ENCODE measurements around the gene FZD10. TPM values are rescaled to one million over a fixed set of nuclear protein-coding genes. Genes with fewer than 3 reads are reported as not detected.

Gene FZD10
- polyA plus RNA-seq, 1 donor (not counting 4 experiments of a cell fraction or from before 2014, with no cell fraction given) = 0.55 TPM

GRCh38 chr12:130145731-130146130 is 16.5 kb upstream of the FZD10 start:
- FAIRE-seq (no peak), DNase-seq (ENCODE audit: low read depth, low spot score) (no peak)
- Histone ChIP-seq H3K4me2 (ENCODE audit: control insufficient read depth, extremely low read depth, insufficient read depth, low read depth, low read length) (no peak overlapping the region), H3K9me3 (ENCODE audit: control insufficient read depth, low read depth, low read length) (no peaks in the 10 kb centered on the region), H3K36me3 (ENCODE audit: control insufficient read depth in 2 of 2, extremely low read depth in 1 of 2, insufficient read depth in 2 of 2, low read length in 2 of 2) (no peaks in the 10 kb centered on the region), H3K9me1 (ENCODE audit: control insufficient read depth, extremely low read depth, insufficient read depth, low read length) (no peaks in the 10 kb centered on the region), H3K4me3 (ENCODE audit: control insufficient read depth in 2 of 3, extremely low read depth in 1 of 3, insufficient read depth in 2 of 3, low read depth in 1 of 3, low read length in 3 of 3) (no peak overlapping the region), H3K4me1 (ENCODE audit: control insufficient read depth, extremely low read depth, insufficient read depth, low read length) (peaks cover 13% of the 10 kb centered on the region), H3K27ac (ENCODE audit: control insufficient read depth, insufficient read depth, low read length) (no peak overlapping the region), H3K79me2 (ENCODE audit: control insufficient read depth, insufficient read depth, low read length) (no peaks in the 10 kb centered on the region), H2AFZ (ENCODE audit: control insufficient read depth, low read length) (no peak overlapping the region), H3K9ac (ENCODE audit: control insufficient read depth, extremely low read depth, insufficient read depth, low read length) (no peak overlapping the region), H4K20me1 (ENCODE audit: control insufficient read depth, extremely low read depth, insufficient read depth, low read length) (no peaks in the 10 kb centered on the region), H3K27me3 (ENCODE audit: control insufficient read depth, extremely low read depth, insufficient read depth, low read length) (peaks cover 8% of the 10 kb centered on the region)
- TF ChIP-seq CTCF (optimal IDR thresholded peaks at IDR 0.05 in 1 of 3, IDR thresholded peaks at IDR 0.05 in 1 of 3, conservative IDR thresholded peaks at IDR 0.05 in 1 of 3; ENCODE audit: extremely low read depth in 1 of 3, insufficient read depth in 2 of 3, low read length in 3 of 3) = no peak
- no peak for TF ChIP-seq EZH2 (IDR thresholded peaks at IDR 0.05; ENCODE audit: low read length)
- dilution Hi-C loops (cut with MboI; ENCODE audit: extremely low pct_ligation_motif_present, low sequenced_read_pairs) = no loop called here

GRCh38 chr12:130146176-130146931 is 15.9 kb upstream of the FZD10 start:
- no peaks in the 10 kb centered on the region for H4K20me1 ChIP-seq (ENCODE audit: control insufficient read depth, extremely low read depth, insufficient read depth, low read length)

More at GRCh38 chr12:130146176-130146931, 15.9 kb upstream of the FZD10 start:
- dilution Hi-C loops (cut with MboI; ENCODE audit: extremely low pct_ligation_motif_present, low sequenced_read_pairs) = no loop called here
- DNase-seq (ENCODE audit: low read depth, low spot score) (no peak), FAIRE-seq (no peak)
- peaks cover 13% of the 10 kb centered on the region for H3K4me1 ChIP-seq (ENCODE audit: control insufficient read depth, extremely low read depth, insufficient read depth, low read length)
- H3K9me1 ChIP-seq (ENCODE audit: control insufficient read depth, extremely low read depth, insufficient read depth, low read length) = no peaks in the 10 kb centered on the region
- no peaks in the 10 kb centered on the region for H3K79me2 ChIP-seq (ENCODE audit: control insufficient read depth, insufficient read depth, low read length)
- no peak overlapping the region for H3K27ac ChIP-seq (ENCODE audit: control insufficient read depth, insufficient read depth, low read length)
- no peak overlapping the region for H3K4me3 ChIP-seq (ENCODE audit: control insufficient read depth in 2 of 3, extremely low read depth in 1 of 3, insufficient read depth in 2 of 3, low read depth in 1 of 3, low read length in 3 of 3)
- TF ChIP-seq CTCF (optimal IDR thresholded peaks at IDR 0.05 in 1 of 3, IDR thresholded peaks at IDR 0.05 in 1 of 3, conservative IDR thresholded peaks at IDR 0.05 in 1 of 3; ENCODE audit: extremely low read depth in 1 of 3, insufficient read depth in 2 of 3, low read length in 3 of 3) = no peak
- no peak for TF ChIP-seq EZH2 (IDR thresholded peaks at IDR 0.05; ENCODE audit: low read length)
- H3K36me3 ChIP-seq (ENCODE audit: control insufficient read depth in 2 of 2, extremely low read depth in 1 of 2, insufficient read depth in 2 of 2, low read length in 2 of 2) = no peaks in the 10 kb centered on the region
- no peak overlapping the region for H2AFZ ChIP-seq (ENCODE audit: control insufficient read depth, low read length)
- H3K4me2 ChIP-seq (ENCODE audit: control insufficient read depth, extremely low read depth, insufficient read depth, low read depth, low read length) = no peak overlapping the region
- no peaks in the 10 kb centered on the region for H3K9me3 ChIP-seq (ENCODE audit: control insufficient read depth, low read depth, low read length)
- no peak overlapping the region for H3K9ac ChIP-seq (ENCODE audit: control insufficient read depth, extremely low read depth, insufficient read depth, low read length)
- H3K27me3 ChIP-seq (ENCODE audit: control insufficient read depth, extremely low read depth, insufficient read depth, low read length) = peaks cover 8% of the 10 kb centered on the region

Measured in keratinocyte (primary cell).